ENCODE data around the gene TEX26.

DNA sequence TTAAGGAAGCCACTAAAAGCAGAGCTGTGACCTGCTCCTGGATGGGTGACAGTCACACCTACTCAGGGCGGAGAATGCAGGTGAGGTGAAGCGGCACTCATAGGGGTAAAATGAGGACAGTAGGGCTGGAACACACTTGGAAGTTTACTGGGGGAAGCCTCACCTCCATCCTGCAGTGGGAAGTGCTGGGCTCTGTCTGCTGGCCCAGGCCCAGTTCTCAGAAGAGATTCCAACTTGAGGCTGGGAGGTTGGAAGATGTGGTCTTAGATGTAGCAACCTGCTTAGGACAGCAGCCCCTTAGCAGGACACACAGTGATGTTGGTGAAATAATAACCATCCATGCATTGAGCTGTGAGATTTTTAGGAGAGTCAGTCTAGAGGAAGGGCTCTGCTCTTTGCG lies 21.8 kb upstream of the TEX26 start:
- TF ChIP-seq, protein P1, sequence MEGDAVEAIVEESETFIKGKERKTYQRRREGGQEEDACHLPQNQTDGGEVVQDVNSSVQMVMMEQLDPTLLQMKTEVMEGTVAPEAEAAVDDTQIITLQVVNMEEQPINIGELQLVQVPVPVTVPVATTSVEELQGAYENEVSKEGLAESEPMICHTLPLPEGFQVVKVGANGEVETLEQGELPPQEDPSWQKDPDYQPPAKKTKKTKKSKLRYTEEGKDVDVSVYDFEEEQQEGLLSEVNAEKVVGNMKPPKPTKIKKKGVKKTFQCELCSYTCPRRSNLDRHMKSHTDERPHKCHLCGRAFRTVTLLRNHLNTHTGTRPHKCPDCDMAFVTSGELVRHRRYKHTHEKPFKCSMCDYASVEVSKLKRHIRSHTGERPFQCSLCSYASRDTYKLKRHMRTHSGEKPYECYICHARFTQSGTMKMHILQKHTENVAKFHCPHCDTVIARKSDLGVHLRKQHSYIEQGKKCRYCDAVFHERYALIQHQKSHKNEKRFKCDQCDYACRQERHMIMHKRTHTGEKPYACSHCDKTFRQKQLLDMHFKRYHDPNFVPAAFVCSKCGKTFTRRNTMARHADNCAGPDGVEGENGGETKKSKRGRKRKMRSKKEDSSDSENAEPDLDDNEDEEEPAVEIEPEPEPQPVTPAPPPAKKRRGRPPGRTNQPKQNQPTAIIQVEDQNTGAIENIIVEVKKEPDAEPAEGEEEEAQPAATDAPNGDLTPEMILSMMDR (IDR thresholded peaks at IDR 0.05; ENCODE audit: low read depth, low read length), result no peak
- no peak for TF ChIP-seq POLR2A (IDR thresholded peaks at IDR 0.05; ENCODE audit: extremely low read depth, insufficient read length)
